Measurements from ENCODE around the gene ABHD6. TPM values are rescaled to one million over a fixed set of nuclear protein-coding genes. Genes with fewer than 3 reads are reported as not detected.
"Not testable (repeated sequence)": the region's sequence is repeated elsewhere in the genome, so short reads cannot be mapped to it uniquely, and the experiment has no call there.

ABHD6 gene
- total RNA-seq, 1 donor from 2014 or later = 2.9 TPM

DNA sequence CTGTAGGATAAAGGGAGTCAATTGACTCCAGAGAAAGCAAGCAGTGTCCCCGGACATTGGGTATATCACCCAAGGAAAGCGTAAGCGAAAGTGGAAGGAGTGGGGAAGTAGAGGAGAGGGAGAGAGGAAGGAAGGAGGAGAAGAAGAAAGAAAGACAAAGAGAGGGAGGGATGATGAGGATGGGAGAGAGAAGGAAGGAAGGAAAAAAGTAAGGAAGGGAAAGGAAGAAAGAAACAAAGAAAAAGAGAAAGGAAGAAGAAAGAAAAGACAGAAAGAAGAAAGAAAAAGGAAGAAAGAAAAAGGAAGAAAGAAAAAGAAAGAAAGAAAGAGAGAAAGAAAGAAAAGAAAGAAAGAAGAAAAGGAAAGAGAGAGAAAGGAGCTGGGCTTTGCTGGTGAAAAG, 27.7 kb upstream of the ABHD6 start:
- no peak for DNase-seq (ENCODE audit: low spot score)

DNA sequence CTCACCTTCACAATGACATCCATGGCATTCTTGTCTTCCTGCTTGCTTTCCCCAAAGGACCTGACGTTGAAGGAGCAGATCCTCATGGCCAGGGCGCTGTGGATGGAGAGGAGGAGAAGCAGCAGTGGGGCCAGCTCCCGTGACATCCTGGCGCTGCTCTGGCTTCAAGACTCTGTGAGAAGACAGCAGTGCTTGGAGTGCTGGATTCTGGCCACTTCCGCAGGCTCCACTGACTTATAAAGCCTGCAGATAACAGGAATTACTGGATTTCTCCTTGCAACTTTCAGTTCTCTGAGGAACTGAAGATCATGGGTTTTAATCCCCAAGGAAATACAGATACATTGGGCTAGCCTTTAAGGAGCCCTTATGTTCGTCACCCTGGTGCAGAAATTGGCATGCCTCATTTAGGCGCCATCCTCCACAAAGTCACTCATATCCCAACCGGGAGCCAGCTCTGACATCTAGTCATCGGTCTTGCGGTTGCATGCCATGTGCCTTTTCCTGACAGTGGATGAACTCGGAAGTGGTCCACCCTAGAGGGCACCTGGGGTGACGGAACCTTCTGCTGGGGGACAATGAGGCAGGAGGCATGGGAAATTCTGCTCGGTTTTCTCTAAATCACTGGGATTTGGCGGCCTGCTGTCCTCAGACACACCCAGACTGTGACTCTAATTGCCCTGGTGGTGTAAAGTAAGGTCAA, 26.7 kb upstream of the ABHD6 start, which contains the start of gene DNASE1L3:
DNASE1L3 (minus strand) TSS at position 212 of the 700 bp plus-strand sequence; CDS start at position 146, 66 bp downstream.
- peak; percentile 84 for DNase-seq (ENCODE audit: low spot score)

DNA sequence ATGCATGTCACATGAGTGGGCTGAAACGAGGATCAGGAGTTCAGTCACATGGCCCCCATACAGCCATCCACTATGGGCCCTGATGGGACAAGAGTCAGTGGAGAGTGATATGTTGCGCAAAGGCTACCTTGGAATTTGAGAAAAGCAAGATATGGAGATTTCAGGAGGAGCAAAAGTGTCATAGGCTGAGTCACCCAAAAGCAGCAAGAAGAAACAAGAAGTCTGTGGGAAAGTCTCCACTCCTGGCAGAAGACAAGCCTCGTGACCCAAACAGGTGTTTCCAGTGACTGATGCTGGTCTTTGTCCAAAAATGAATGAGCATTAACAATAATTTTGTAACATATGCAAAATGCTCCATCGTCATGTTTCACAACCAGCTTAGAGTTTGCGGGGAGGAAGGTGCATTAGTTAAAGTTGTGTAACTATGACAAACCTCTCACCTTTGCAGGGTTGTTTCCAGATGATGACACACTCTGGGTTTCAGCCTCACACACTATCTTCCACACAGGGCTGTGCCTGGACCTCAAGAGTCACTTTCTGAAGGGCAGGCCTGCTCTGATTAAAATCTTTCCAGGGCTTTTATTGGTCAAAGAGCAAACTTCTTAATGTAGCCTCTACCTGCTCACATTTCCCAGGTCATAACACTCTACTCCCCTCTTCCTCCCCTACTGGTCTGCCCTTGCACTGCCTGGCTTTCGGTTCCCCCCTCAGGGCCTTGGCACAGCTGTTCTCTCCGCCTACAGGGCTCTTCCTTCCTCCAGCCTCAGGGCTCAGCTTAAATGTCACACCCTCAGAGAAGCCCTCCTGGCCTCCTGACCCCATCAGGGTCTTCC, 22.9 kb upstream of the ABHD6 start:
- no peak for DNase-seq (ENCODE audit: low spot score)

DNA sequence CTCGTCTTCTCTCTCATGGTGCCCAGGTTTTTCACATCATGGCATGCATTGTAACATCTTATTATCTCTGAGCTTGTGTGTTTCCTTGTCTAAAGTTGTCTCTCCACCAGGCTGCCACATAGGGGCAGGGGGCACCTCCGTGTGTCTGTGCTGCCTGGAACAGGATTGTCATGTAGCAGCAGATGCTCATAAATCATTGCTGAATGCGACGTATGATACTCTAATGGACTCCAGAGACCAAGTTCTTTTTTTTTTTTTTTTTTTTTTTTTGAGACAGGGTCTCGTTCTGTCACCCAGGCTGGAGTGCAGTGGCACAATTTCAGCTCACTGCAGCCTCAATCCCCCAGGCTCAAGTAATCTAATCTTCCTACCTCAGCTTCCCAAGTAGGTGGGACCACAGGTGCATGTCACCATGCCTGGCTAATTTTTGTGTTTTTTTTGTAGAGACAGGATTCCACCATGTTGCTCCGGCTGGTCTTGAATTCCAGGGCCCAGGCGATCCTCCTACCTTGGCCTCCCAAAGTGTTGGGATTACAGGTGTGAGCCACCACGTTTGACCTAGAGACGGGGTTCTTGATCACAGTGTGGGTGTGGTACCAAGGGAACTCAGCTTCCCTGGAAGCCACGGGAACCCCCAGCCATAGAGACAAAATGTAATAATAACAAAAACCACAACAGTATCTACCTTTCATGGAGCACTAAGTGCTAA, 22.1 kb upstream of the ABHD6 start:
- no peak for DNase-seq (ENCODE audit: low spot score)

DNA sequence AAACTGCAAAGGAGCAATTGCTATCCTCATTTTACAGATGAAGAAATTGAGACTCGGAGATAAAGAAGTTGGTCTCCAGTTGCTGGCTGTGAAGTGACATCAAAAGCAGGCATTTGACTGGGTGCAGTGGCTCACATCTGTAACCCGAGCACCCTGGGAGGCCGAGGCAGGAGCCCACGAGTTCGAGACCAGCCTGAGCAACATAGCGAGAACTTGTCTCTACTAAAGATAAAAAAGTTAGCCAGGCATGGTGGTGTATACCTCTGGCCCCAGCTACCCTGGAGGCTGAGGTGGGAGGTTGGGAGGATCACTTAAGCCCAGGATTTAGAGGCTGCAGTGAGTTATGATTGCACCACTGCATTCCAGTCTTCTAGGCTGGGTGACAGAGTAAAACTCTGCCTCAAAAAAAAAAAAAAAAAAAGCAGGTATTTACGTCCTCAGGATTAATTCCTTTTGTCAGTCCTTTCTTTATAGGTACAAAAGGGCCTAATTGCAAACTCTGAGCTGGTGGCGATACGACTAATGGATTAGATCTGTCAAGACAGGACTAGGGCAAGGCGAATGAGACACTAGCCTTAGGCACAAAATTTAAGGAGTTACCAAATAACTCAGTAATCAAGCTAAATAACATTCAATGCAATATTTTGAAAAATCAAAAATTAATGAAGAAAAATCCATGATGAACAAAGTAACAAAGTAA, 20.9 kb upstream of the ABHD6 start:
- no peak for DNase-seq (ENCODE audit: low spot score)

DNA sequence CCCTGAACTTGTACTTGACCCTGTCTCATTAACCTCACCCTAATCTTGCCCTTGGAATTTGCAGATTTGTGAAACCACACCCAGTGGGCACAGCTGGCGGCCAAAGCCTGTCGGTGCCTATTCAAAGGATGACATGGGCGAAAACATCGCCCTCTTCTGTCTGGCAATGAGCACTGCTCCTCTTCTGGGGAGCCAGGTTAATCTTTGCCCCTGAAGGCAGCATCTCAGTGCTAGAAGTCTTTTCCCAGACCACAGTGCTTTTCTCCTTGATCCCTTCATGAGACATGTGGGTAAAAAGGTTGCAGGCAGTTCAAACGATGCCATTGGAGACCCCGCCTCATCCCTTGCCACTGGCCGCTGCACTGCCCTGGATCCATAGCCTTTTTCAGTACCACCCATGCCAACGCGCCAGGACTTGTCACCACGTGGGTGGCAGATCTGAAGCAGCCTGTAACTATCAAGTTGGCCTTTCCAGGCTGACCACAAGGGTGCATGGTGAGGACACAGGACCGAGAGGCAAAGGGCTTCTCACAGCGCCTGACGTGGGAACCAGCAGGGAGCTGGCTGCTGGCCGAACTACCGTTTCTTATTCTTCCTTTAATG, 20.3 kb upstream of the ABHD6 start:
- peak; percentile 54 for DNase-seq (ENCODE audit: low spot score)

DNA sequence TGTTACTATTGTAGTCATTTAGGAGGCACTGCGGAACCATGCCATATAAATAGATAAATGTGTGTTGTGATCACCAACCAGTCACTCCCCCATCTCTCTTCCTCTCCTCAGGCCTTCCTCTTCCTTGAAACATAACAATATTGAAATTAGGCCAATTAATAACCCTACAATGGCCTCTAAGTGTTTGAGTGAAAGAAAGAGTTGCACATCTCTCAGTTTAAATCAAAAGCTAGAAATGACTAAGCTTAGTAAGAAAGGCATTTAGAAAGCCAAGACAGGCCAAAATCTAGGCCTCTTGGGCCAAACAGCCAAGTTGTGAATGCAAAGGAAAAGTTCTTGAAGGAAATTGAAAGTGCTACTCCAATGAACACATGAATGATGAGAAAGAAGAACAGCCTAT, 18.7 kb upstream of the ABHD6 start:
- no peak for DNase-seq (ENCODE audit: low spot score)

DNA sequence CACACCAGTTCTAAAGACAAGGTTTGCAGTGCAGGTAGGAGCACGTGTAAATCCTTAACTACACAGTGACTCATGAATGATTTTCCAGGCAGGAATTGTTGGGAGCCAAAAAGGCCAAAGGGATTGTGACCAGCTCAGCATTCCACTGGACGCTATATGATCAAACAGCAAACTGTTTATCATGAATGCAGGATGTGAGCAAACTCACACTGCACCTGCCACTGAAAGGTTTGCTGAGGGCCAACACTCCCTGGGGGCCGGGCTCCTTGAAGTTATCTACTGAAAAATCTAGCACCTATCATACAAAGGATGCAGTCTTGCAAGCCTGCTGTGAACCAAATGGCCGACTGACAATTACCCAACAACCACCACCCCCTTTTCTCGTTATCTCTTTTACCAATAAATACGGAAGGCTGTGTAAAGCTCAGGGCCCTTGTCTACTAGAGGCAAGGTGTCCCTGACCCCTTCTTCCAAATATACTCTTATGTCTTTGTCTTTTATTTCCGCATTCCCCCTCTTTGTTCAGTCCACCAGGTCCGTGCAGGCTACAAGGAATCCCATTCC, 15.3 kb upstream of the ABHD6 start:
- DNase-seq (ENCODE audit: low spot score) = no peak

DNA sequence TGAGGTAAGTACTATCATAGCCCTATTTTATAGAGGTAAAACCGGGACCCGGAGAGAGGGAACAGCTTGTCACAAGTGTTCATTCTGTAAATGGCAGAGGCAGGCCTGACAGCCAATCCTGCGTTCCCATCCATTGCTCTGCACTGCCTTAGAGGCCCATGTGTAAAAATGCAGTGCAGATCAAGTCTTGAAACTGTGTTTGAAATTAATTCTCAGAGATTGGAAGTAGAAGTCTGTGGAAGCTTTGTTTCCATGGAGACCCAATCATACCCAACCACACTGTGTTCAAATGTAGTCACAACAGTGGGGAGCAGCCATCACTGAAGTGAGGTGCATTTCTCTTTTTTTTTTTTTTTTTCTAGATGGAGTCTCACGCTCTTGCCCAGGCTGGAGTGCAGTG, 13.7 kb upstream of the ABHD6 start:
- no peak for DNase-seq (ENCODE audit: low spot score)

DNA sequence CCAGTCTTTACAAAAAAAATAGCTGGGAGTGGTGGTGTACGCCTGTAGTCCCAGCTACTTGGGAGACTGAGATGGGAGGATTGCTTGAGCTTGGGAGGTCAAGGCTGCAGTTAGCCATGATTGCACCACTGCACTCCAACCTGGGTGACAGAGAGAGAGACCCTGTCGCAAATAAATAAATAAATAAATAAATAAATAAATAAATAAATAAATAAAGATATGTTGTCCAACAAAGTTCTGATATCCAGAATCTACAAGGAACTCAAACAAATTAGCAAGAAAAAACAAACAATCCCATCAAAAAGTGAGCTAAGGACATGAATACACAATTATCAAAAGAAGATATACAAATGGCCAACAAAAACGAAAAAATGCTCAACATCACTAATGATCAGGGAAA, 9.7 kb upstream of the ABHD6 start:
- DNase-seq (ENCODE audit: low spot score) = not testable (repeated sequence)

DNA sequence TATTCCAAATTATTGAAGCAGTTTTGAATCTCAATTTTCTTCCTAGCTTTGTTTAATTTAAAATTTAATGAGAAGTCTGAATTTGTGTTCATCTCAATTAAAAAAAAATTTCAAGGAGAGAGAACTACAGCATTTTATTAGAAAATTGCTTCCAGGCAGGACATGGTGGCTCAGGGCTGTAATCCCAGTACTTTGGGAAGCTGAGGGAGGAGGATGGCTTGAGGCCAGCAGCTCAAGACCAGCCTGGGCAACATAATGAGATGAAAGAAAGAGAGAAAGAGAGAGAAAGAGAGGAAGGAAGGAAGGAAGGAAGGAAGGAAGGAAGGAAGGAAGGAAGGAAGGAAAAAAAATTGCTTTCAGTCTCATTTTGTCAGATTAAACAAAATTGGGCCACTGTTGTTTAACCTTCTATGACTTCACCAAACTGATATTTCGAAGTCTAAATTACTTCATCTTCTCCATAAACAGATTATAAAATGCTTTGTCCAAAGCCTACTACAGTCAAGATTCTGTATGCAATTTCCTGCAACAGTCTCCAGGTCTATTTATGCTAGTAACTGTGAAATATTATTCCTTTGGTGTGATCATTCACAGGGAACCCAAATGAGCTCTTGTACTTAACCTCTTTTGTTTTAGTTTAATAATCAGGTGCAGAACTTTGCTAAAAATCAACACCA, 6.6 kb upstream of the ABHD6 start:
- peak; percentile 52 for DNase-seq (ENCODE audit: low spot score)

DNA sequence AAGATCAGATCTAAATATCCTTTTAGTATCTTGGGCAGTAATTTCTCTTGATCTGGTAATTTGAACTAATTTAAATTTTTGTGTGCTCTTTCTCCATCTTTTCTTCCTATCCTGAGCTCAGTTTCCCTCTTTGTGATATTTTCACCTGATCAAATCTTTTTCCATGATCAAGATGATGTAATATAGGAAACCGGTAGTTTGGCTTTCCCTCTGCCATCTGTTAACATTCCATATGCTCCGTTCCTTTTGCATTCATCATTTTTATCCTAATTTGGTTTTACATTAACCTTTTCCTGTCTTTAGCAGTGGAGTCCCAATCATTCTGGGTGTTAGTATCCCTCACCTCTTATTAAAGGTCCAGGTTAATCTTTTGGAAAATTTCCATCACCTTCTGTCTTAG, 5.9 kb upstream of the ABHD6 start:
- no peak for DNase-seq (ENCODE audit: low spot score)

DNA sequence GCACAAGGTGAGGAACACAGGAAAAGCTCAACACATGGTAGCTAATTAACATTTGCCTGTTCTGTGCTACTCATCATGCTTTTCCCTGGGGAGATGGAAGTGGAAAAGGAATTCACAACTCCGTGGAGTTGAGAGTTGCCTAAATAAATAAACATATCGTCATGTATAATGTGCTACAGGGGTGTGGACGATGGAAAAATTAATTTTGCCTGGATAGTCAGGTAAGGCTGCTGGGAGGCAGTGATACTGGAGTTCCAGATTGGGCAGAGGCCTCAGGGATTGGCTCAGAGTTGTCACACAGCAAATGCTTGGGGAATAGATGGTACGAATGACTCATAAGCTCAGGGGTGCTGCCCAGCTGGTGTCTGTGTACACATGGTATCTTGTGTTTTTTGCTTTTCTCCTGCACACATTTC, 3.1 kb upstream of the ABHD6 start:
- peak; percentile 21 for DNase-seq (ENCODE audit: low spot score)

DNA sequence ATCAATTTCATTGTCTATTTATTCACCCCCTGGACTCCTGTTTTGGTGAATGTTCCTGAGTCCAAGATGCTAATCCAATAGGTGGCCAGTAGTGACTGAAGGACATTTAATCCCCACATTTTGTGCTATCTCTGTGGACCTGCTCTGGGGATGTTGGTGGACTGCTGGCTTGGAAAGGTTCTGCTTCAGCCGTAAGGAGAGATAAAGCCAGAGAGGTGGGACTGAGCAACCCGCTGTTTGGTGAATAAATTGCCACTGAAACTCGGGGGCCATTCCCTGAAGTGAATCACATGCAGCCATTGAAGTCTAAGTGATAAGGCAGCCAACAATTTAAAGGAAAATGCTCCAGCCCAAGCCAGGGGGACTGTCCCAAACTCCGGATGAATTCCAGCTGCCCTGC, 1.6 kb upstream of the ABHD6 start:
- no peak for DNase-seq (ENCODE audit: low spot score)

DNA sequence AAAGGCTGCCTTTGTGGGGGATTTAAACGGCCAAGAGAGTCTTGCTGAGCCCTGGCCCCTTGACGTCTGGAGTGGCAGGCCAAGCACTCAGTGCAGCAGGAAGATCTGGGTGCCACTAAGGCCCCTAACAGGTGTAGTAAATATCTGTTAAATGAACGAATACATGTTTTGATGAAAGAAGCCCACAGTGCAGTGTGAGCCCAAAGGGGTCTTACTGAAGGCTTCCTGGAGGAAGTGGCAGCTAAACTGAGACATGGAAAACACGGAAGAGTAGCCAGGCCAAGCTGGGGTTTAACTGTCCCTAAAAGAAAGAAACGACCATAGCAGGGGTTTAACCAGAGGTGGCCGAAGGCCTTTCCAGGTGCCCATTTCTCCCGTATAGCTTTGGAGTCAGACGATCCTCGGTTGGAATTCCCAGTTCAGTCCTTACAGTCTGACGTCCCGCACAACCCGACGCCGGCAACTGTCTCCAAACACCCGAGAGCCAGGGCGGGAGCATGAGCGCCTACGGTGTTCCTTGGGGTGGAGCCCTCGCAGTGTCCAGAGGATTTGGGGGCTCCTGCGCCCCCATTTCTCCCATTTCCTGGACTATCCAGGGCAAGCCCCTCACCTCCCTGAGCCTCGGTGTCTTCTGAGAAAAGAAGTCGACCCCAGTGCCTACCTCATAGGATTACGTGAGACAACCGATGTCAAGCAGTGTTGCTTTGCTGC, 910 bp upstream of the ABHD6 start:
- no peak for DNase-seq (ENCODE audit: low spot score)

DNA sequence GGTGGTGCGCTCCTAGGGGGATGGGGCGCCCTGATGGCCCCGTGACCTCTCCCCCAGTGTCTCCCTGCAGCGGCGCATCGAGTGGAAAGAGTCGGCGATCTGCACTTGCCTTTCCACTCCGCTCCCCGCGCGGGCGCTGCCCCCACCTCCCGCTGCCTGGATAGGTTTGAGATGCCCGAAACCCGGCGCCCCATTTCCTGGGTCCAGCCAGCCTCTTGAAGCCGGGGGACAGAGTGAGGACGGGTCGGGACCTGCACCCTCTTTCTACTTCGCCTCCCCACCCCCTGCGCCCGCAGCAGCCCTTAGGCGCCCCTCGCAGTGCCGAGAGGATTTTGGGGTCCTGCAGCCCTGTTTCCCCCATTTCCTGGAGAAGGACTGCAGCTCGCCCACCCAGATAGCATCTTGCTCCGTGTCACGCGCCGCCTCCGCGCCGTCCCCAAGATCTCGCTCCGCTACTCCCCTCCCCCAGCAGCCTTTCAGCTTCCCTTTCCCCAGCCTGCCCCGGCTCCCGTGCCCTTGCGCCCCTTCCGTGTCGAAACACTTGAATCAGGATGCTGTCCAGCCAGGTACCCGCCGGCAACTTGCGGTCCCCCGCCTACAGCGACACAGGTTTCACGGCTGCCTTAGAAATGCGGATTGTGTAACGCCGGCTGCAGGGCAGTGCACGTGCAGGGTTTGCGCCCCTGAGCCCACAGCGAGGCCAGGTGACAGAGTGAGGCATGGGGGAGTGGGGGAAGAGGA, 519 bp downstream of the ABHD6 start:
- DNase-seq (ENCODE audit: low spot score) = peak; percentile 49

DNA sequence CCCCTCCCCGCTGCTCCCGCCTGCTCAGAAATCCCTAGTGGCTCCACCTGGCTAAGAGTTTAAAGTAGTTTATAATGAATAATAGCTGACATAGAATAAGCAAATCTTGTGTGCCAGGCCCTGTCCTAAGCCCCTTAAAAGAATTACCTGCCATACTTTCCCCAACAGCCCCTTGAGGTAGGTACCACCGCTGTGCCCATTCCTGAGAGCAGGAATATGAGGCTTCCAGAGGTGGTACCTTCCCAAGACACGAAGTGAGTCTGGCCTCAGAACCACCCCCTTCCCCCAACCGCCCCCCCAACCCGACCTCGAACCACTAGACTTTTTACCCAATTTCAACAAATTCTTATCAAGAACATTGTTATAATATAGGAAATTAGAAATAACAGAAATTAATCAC, 1.2 kb downstream of the ABHD6 start:
- DNase-seq (ENCODE audit: low spot score) = no peak

DNA sequence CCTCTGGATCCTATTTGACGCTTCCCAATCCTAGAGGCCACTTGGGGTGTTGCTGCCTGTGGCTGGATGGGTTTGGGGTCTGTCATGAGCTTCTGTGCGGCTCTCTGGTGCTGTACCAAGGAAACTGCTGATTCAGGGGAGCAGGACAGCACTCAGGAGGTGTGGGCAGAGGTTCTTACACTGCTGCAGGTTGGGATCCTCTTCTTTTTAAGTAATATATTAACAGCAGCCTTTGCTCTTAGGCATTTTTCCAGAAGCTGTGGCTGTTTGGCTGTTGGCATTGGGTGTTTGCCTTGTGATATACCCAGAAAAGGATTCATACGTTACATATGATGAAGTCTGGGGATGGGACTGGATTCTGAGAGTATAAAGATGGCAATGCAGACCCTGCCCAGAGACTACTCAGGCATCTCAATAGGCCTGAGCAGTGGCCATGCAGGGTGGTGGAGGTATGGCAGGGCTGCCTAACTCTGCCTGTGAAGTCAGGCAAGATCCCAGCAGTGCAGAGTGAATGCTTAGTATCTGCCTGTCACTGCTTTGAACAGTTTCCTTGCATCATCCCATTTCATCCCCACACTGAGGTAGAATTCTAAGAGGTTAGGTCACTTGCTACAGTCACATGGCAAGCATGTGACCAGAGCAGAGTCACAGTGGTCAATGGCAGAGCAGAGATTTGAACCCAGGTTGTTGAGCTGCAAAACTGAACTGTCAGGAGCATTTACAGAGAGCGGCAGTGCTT, 3.9 kb downstream of the ABHD6 start:
- no peak for DNase-seq (ENCODE audit: low spot score)
